ENCODE data around the gene DMRT3. TPM values are rescaled to one million over a fixed set of nuclear protein-coding genes. Genes with fewer than 3 reads are reported as not detected.

The DMRT3 gene
- total RNA-seq, result not detected

DNA sequence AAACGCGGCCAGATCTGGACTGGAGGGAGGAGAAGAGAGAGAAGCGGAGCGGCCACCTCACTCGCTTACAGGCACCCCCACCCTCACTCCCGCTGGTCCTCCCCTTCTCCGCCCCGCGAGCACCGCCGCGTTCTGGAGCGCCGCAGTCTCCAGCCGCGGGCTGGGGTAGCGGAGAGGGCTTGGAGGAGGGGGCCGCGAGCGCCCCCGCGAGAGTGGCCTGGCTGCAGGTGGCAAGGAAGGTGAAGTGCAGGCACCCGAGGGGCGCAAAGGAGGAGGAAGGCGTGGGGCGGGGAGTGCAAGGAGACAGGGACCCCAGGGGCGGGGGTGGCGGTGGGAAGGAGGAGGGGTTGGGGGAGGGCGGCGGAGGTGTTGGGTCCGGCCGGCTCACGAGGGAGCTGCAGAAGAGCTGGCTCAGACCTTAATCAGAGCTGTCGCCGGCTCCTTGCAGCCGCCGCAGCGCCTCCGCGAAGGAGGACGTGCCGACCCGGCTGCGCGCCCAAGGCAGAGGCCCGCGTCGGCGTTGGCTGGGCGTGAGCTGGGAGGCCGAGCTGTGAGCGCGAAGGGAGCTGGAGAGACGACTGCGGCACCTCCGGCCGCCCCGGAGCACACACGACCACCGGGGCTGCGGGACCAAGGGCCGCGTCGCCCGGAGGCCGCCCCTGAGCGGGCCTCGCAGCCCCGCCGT, at the start of gene DMRT3:
DMRT3 (plus strand) TSS at position 398 of the 685 bp plus-strand sequence. CDS start 347 bp downstream, outside the sequence.
- ChIA-PET CTCF (interaction anchor here (0.6 kb wide), 1 partner anchor 23 kb away, joined by 3 read pairs; no protein-coding TSS in a partner anchor), POLR2A (no interaction called here)
- peaks cover 3% of the 10 kb centered on the region for H3K36me3 Mint-ChIP-seq (ENCODE audit: low read depth)
- peaks cover 3% of the 10 kb centered on the region for H3K4me1 Mint-ChIP-seq
- peaks cover 79% of the 10 kb centered on the region for H3K27me3 Mint-ChIP-seq
- DNase-seq, result no peak
- H3K9me3 Mint-ChIP-seq, result no peaks in the 10 kb centered on the region
- H3K4me3 Mint-ChIP-seq, result no peak within 1 kb of the TSS
- peak within 1 kb of the TSS; percentile 54 for H3K27ac Mint-ChIP-seq

GRCh38 chr9:926976-927375, 49.5 kb upstream of the DMRT3 start:
- no peaks in the 10 kb centered on the region for H3K36me3 Mint-ChIP-seq (ENCODE audit: low read depth)
- ChIA-PET CTCF (no interaction called here), POLR2A (no interaction called here)
- H3K9me3 Mint-ChIP-seq, result no peaks in the 10 kb centered on the region
- H3K4me3 Mint-ChIP-seq, result no peak overlapping the region
- H3K27me3 Mint-ChIP-seq, result peaks cover 10% of the 10 kb centered on the region
- H3K27ac Mint-ChIP-seq, result no peak overlapping the region
- H3K4me1 Mint-ChIP-seq, result no peaks in the 10 kb centered on the region
- no peak for DNase-seq

GRCh38 chr9:928363-929042, 48.0 kb upstream of the DMRT3 start:
- Mint-ChIP-seq H3K9me3 (no peaks in the 10 kb centered on the region), H3K27me3 (peaks cover 10% of the 10 kb centered on the region), H3K36me3 (ENCODE audit: low read depth) (no peaks in the 10 kb centered on the region), H3K27ac (no peak overlapping the region), H3K4me1 (no peaks in the 10 kb centered on the region), H3K4me3 (no peak overlapping the region)
- POLR2A ChIA-PET, result no interaction called here
- CTCF ChIA-PET, result no interaction called here
- peak; percentile 11 for DNase-seq

GRCh38 chr9:929719-930118, 46.7 kb upstream of the DMRT3 start:
- no peak overlapping the region for H3K4me3 Mint-ChIP-seq
- H3K27me3 Mint-ChIP-seq, result peaks cover 13% of the 10 kb centered on the region
- no peaks in the 10 kb centered on the region for H3K36me3 Mint-ChIP-seq (ENCODE audit: low read depth)
- ChIA-PET POLR2A (no interaction called here), CTCF (no interaction called here)
- no peak for DNase-seq
- no peaks in the 10 kb centered on the region for H3K4me1 Mint-ChIP-seq
- H3K27ac Mint-ChIP-seq, result no peak overlapping the region
- no peaks in the 10 kb centered on the region for H3K9me3 Mint-ChIP-seq

DNA sequence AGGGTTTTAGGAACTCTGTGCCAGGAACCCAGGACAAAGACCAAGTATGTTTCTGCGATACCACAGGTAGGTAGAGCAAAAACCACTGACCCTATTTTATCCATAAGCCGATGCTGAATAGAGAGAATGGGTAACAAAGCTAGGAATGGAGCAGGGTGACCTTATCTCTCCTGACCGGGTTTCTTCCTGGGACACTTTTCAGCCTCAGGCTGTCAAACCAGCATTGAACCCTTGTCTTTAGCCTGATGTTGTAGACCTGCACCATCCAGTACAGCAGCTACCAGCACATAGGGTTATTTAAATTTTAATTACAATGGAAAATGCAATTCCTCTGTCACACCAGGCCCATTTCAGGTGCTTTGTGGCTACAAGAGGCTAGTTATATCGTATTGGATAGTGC, 43.1 kb upstream of the DMRT3 start:
- H3K27ac Mint-ChIP-seq, result no peak overlapping the region

GRCh38 chr9:935348-935965, 41.0 kb upstream of the DMRT3 start:
- DNase-seq, result no peak
- Mint-ChIP-seq H3K4me3 (no peak overlapping the region), H3K27me3 (peaks cover 20% of the 10 kb centered on the region), H3K4me1 (no peaks in the 10 kb centered on the region), H3K27ac (no peak overlapping the region), H3K36me3 (ENCODE audit: low read depth) (no peaks in the 10 kb centered on the region), H3K9me3 (no peaks in the 10 kb centered on the region)
- ChIA-PET CTCF (no interaction called here), POLR2A (no interaction called here)

More for the DNA sequence above, 43.1 kb upstream of the DMRT3 start:
- Mint-ChIP-seq H3K4me3 (no peak overlapping the region), H3K9me3 (no peaks in the 10 kb centered on the region), H3K4me1 (no peaks in the 10 kb centered on the region), H3K27me3 (peaks cover 13% of the 10 kb centered on the region), H3K36me3 (ENCODE audit: low read depth) (no peaks in the 10 kb centered on the region)
- POLR2A ChIA-PET, result no interaction called here
- CTCF ChIA-PET, result no interaction called here
- DNase-seq, result no peak

GRCh38 chr9:942805-943580, 33.5 kb upstream of the DMRT3 start:
- POLR2A ChIA-PET, result no interaction called here
- Mint-ChIP-seq H3K4me1 (no peaks in the 10 kb centered on the region), H3K36me3 (ENCODE audit: low read depth) (no peaks in the 10 kb centered on the region), H3K27ac (no peak overlapping the region), H3K4me3 (no peak overlapping the region), H3K27me3 (peaks cover 26% of the 10 kb centered on the region), H3K9me3 (no peaks in the 10 kb centered on the region)
- no peak for DNase-seq
- CTCF ChIA-PET, result no interaction called here

GRCh38 chr9:947985-948384, 28.5 kb upstream of the DMRT3 start:
- Mint-ChIP-seq H3K27ac (no peak overlapping the region), H3K9me3 (no peaks in the 10 kb centered on the region), H3K4me3 (no peak overlapping the region), H3K36me3 (ENCODE audit: low read depth) (no peaks in the 10 kb centered on the region), H3K27me3 (peaks cover 30% of the 10 kb centered on the region), H3K4me1 (no peaks in the 10 kb centered on the region)
- no peak for DNase-seq
- ChIA-PET POLR2A (no interaction called here), CTCF (interaction anchor here (0.6 kb wide), 1 partner anchor 24 kb away, joined by 3 read pairs; no protein-coding TSS in a partner anchor)

- Mint-ChIP-seq H3K27me3 (peaks cover 27% of the 10 kb centered on the region), H3K27ac (no peak overlapping the region), H3K36me3 (ENCODE audit: low read depth) (no peaks in the 10 kb centered on the region), H3K4me3 (no peak overlapping the region), H3K4me1 (no peaks in the 10 kb centered on the region), H3K9me3 (no peaks in the 10 kb centered on the region)
- DNase-seq, result no peak
- CTCF ChIA-PET, result no interaction called here
- POLR2A ChIA-PET, result no interaction called here
Observed at GRCh38 chr9:948497-948896, 28.0 kb upstream of the DMRT3 start.

DNA sequence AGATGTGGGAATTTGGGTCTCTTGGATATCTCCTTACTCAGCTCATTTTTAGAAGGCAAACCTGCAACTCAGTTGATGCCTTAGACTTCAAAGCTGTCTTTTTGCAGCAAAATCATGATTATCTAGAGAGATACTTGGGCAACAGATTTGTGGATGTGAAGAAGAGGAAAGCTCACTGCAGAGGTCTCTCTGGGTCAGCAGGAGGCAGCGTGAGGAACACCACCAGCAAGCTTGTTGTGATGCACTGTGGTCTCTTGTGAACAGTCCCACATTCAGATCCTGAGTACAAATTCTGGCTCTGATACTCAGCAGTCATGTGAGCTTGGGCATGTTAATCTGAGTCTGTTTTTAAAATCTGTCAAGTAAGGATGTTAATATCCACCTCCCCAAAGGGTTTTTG, 26.3 kb upstream of the DMRT3 start:
- POLR2A ChIA-PET, result no interaction called here
- CTCF ChIA-PET, result no interaction called here
- no peaks in the 10 kb centered on the region for H3K9me3 Mint-ChIP-seq

GRCh38 chr9:952546-952945, 23.9 kb upstream of the DMRT3 start:
- H3K4me1 Mint-ChIP-seq, result no peaks in the 10 kb centered on the region
- no peak for DNase-seq
- H3K9me3 Mint-ChIP-seq, result no peaks in the 10 kb centered on the region
- CTCF ChIA-PET, result interaction anchor here (1.0 to 1.2 kb wide), 2 partner anchors 24 to 67 kb away, joined by 3 to 4 read pairs; no protein-coding TSS in a partner anchor
- no peaks in the 10 kb centered on the region for H3K36me3 Mint-ChIP-seq (ENCODE audit: low read depth)
- H3K4me3 Mint-ChIP-seq, result no peak overlapping the region
- H3K27me3 Mint-ChIP-seq, result peaks cover 14% of the 10 kb centered on the region
- no peak overlapping the region for H3K27ac Mint-ChIP-seq
- POLR2A ChIA-PET, result no interaction called here

More for the DNA sequence above, 26.3 kb upstream of the DMRT3 start:
- H3K4me1 Mint-ChIP-seq, result no peaks in the 10 kb centered on the region
- no peak overlapping the region for H3K4me3 Mint-ChIP-seq
- H3K27ac Mint-ChIP-seq, result no peak overlapping the region
- peaks cover 18% of the 10 kb centered on the region for H3K27me3 Mint-ChIP-seq
- DNase-seq, result no peak
- no peaks in the 10 kb centered on the region for H3K36me3 Mint-ChIP-seq (ENCODE audit: low read depth)

GRCh38 chr9:959105-959504, 17.4 kb upstream of the DMRT3 start:
- Mint-ChIP-seq H3K27ac (no peak overlapping the region), H3K27me3 (peaks cover 21% of the 10 kb centered on the region), H3K9me3 (no peaks in the 10 kb centered on the region), H3K36me3 (ENCODE audit: low read depth) (no peaks in the 10 kb centered on the region), H3K4me1 (no peaks in the 10 kb centered on the region), H3K4me3 (no peak overlapping the region)
- ChIA-PET POLR2A (no interaction called here), CTCF (no interaction called here)
- no peak for DNase-seq

DNA sequence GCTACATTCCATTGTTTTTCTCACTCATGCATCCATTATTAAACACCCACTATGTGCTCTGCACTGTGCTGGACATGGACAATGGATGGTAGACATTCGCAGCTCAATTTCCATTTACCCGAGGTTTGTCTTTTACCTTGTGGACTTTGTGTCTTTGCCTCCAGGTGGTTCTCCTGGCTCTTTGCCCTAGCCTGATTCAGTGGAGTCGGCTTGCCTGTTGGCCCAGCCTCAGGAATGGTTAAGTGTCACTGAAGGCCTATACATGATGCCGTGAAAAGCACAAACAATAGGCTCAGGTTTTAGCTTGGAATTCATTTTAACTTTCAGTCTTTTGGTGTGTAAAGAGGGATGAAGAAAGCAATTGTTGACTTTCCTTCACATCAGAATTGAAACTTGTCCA, 16.5 kb upstream of the DMRT3 start:
- Mint-ChIP-seq H3K27me3 (peaks cover 28% of the 10 kb centered on the region), H3K9me3 (no peaks in the 10 kb centered on the region), H3K27ac (no peak overlapping the region), H3K4me1 (no peaks in the 10 kb centered on the region), H3K36me3 (ENCODE audit: low read depth) (no peaks in the 10 kb centered on the region), H3K4me3 (no peak overlapping the region)
- no peak for DNase-seq
- POLR2A ChIA-PET, result no interaction called here
- CTCF ChIA-PET, result no interaction called here

Measured in activated CD4-positive, alpha-beta T cell treated with anti-CD3 and anti-CD28 coated beads, Interleukin-2, amount 10 ng/mL, durations not matched to agents 7 days and 5 days (primary cell).